ENCODE data around the gene LRRC43.

- TF ChIP-seq CTCF (conservative IDR thresholded peaks at IDR 0.05 in 1 of 2, IDR thresholded peaks at IDR 0.05 in 1 of 2; ENCODE audit: low read depth in 1 of 2, low read length in 2 of 2): no peak
- TF ChIP-seq EZH2 (IDR thresholded peaks at IDR 0.05; ENCODE audit: low read length, missing control alignments): no peak
These were observed 2.2 kb downstream of the LRRC43 start for GRCh38 chr12:122185079-122185478.
